Natural killer cell (primary cell): ENCODE measurements around the gene RAB8A. TPM values are rescaled to one million over a fixed set of nuclear protein-coding genes. Genes with fewer than 3 reads are reported as not detected.

Source experiments
- ATAC-seq, 3 donors: fragments of 150-1000 bp in 2 of 3; fragments of 200-7000 bp in 1 of 3; cut with Tn5 transposase; 1 replicate in 1 of 3; 2 replicates in 2 of 3; pipeline ENCODE4 v1.10.0; 2021; ENCODE audit warnings: mild to moderate bottlenecking in 2 of 3, moderate library complexity in 2 of 3
- DNase-seq, 2 donors: peaks; one replicate each; pipeline versions ENCODE4 v3.0.0 to v3.0.0-alpha.2; 2013 to 2021; ENCODE audit warnings: mixed read lengths in 1 of 2
- H3K27ac ChIP-seq: one replicate; pipeline ENCODE4 v1.5.1; 2013; ENCODE audit warnings: mild to moderate bottlenecking, low read length
- H3K27me3 ChIP-seq: one replicate; pipeline ENCODE4 v1.6.1; 2013; ENCODE audit warnings: low read length; ENCODE audit not compliant: control insufficient read depth, insufficient read depth
- H3K36me3 ChIP-seq: one replicate; pipeline ENCODE4 v1.6.1; 2013; ENCODE audit warnings: low read length; ENCODE audit not compliant: control insufficient read depth, insufficient read depth
- H3K4me1 ChIP-seq: one replicate; pipeline ENCODE4 v1.6.1; 2013; ENCODE audit warnings: low read length; ENCODE audit not compliant: control insufficient read depth, insufficient read depth
- H3K4me3 ChIP-seq: one replicate; pipeline ENCODE4 v1.5.1; 2013; ENCODE audit warnings: low read length
- H3K9me3 ChIP-seq: one replicate; pipeline ENCODE4 v1.6.1; 2013; ENCODE audit warnings: low read length; ENCODE audit not compliant: control insufficient read depth, insufficient read depth
- H3K27ac Mint-ChIP-seq, 2 donors: one replicate each; pipeline ENCODE4 v1.8.0; 2022; ENCODE audit warnings: mild to moderate bottlenecking in 2 of 2, mixed read lengths in 2 of 2, moderate library complexity in 1 of 2
- H3K27me3 Mint-ChIP-seq, 2 donors: one replicate each; pipeline ENCODE4 v1.8.0; 2022; ENCODE audit warnings: low read depth in 2 of 2, mixed read lengths in 2 of 2
- H3K36me3 Mint-ChIP-seq: one replicate; pipeline ENCODE4 v1.8.0; 2022; ENCODE audit warnings: mixed read lengths
- H3K4me1 Mint-ChIP-seq, 2 donors: one replicate each; pipeline ENCODE4 v1.8.0; 2022; ENCODE audit warnings: mixed read lengths in 2 of 2
- H3K4me3 Mint-ChIP-seq: one replicate; pipeline ENCODE4 v1.8.0; 2022; ENCODE audit warnings: mild to moderate bottlenecking, moderate library complexity, mixed read lengths
- H3K9me3 Mint-ChIP-seq, 2 donors: one replicate each; pipeline ENCODE4 v1.8.0; 2022; ENCODE audit warnings: mixed read lengths in 2 of 2
- WGBS: methylation state at CpG from one replicate; pipeline ENCODE4 v1.1.7; 2013; ENCODE audit warnings: missing lambda C conversion rate; ENCODE audit not compliant: insufficient coverage; 5-methylcytosine and 5-hydroxymethylcytosine counted together
- intact Hi-C: fragments of 100-400 bp; cut with micrococcal nuclease; formaldehyde crosslinking; loops from one replicate; pipeline ENCODE4 v1.14.2; 2022
- total RNA-seq, 4 donors: library from RNA; stranded (reverse); fragments of 120-200 nt in 1 of 4; gene quantifications; one replicate each; pipeline versions ENCODE4 v1.2.3 to v1.2.4, GENCODE V29; 2013 to 2022
- TF ChIP-seq, protein P1 (sequence below): fragments of 200-600 bp; IDR thresholded peaks from one replicate; pipeline ENCODE4 v1.8.0; 2022; ENCODE audit warnings: antibody characterized with exemption

The RAB8A gene
- total RNA-seq, 3 donors from 2014 or later (not counting 1 experiment from before 2014, with no cell fraction given): 137 to 161 (median 149) TPM

DNA sequence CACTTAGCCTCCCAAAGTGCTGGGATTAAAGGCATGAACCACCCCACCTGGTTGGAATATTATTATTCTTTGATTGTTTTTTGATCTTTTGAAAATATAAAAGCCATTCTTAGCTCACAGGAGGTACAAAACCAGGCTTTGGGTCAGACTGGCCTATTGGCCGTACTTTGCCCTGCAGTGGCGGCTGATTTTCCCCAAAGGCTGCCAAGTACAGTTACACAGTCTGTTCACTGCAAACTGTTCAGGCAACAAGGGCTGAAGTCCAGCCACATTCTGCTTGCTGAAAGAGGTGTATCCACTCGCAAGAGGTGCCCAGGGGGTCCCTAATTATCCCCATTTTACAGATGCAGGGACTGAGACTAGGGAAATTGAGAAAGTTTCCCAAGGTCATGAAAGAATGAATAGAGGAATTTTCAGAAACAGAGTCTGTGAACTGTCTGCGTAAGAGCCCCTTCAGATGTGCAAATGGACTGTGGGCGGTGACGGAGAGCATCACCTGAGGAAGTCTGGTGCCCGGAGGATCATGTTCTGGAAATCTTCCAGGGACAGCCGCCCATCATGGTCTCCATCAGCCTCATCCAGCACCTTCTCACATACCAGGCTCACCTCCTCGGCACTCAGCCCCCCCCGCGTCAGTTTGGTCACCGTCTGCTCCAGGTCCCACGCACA is 52.7 kb downstream of the RAB8A start:
- 94% methylated on average over 13 of the region's 13 CpGs for WGBS
- no peaks in the 10 kb centered on the region for H3K36me3 Mint-ChIP-seq
- Histone ChIP-seq H3K4me1 (peaks cover 32% of the 10 kb centered on the region), H3K27ac (no peak overlapping the region), H3K4me3 (no peak overlapping the region), H3K9me3 (peaks cover 10% of the 10 kb centered on the region), H3K27me3 (no peaks in the 10 kb centered on the region), H3K36me3 (no peaks in the 10 kb centered on the region)
- H3K27ac Mint-ChIP-seq: no peak overlapping the region
- no peak overlapping the region for H3K4me3 Mint-ChIP-seq
- intact Hi-C loops: no loop called here
- H3K9me3 Mint-ChIP-seq: no peaks in the 10 kb centered on the region
- TF ChIP-seq, protein P1, sequence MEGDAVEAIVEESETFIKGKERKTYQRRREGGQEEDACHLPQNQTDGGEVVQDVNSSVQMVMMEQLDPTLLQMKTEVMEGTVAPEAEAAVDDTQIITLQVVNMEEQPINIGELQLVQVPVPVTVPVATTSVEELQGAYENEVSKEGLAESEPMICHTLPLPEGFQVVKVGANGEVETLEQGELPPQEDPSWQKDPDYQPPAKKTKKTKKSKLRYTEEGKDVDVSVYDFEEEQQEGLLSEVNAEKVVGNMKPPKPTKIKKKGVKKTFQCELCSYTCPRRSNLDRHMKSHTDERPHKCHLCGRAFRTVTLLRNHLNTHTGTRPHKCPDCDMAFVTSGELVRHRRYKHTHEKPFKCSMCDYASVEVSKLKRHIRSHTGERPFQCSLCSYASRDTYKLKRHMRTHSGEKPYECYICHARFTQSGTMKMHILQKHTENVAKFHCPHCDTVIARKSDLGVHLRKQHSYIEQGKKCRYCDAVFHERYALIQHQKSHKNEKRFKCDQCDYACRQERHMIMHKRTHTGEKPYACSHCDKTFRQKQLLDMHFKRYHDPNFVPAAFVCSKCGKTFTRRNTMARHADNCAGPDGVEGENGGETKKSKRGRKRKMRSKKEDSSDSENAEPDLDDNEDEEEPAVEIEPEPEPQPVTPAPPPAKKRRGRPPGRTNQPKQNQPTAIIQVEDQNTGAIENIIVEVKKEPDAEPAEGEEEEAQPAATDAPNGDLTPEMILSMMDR: no peak
- H3K27me3 Mint-ChIP-seq: no peaks in the 10 kb centered on the region
- peaks cover 24 to 29% of the 10 kb centered on the region in 2 donors for H3K4me1 Mint-ChIP-seq
- ATAC-seq (no peak), DNase-seq (no peak)

DNA sequence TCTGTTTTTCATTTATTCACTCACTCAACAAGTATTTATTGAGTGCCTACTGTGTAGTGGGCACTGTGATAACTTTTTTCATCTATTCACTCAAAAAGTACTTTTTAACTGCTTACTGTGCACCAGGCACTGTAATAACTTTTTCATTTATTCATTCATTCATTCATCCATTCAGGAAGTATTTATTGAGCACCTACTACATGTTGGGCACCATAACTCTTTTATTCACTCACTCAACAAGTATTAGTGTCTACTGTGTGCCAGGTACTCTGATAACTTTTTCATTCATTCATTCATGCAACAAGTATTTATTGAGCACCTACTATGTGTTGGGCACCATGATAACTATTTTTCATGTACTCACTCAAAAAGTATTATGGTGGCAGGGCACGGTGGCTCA is 54.7 kb downstream of the RAB8A start:
- TF ChIP-seq, protein P1: no peak
- no peaks in the 10 kb centered on the region for H3K36me3 ChIP-seq
- peaks cover 10% of the 10 kb centered on the region for H3K9me3 ChIP-seq
- ATAC-seq (no peak), DNase-seq (no peak)
- Mint-ChIP-seq H3K27me3 (no peaks in the 10 kb centered on the region), H3K36me3 (no peaks in the 10 kb centered on the region), H3K9me3 (no peaks in the 10 kb centered on the region), H3K4me3 (no peak overlapping the region), H3K4me1 (peaks cover 19 to 32% of the 10 kb centered on the region in 2 donors), H3K27ac (no peak overlapping the region)
- 100% methylated on average over 1 of the region's 1 CpG for WGBS
- intact Hi-C loops: no loop called here
- no peak overlapping the region for H3K4me3 ChIP-seq
- peaks cover 27% of the 10 kb centered on the region for H3K4me1 ChIP-seq
- no peak overlapping the region for H3K27ac ChIP-seq
- H3K27me3 ChIP-seq: no peaks in the 10 kb centered on the region

DNA sequence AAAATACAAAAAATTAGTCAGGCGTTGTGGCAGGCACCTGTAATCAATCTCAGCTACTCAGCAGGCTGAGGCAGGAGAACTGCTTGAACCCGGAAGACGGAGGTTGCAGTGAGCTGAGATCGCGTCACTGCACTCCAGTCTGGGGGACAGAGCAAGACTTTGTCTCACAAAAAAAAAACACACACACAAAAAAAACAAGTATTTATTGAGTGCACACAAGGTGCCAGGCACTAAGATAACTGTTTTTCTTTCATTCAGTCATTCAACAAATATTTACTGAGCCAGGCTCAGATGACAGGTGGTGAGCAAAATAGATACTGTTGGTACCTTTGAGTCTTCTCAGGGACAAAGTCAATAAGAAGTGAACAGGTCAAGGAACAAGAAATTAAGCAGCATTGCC is 55.4 kb downstream of the RAB8A start:
- Histone ChIP-seq H3K4me1 (peaks cover 26% of the 10 kb centered on the region), H3K9me3 (peaks cover 10% of the 10 kb centered on the region), H3K36me3 (no peaks in the 10 kb centered on the region), H3K27ac (no peak overlapping the region), H3K4me3 (no peak overlapping the region), H3K27me3 (no peaks in the 10 kb centered on the region)
- DNase-seq (no peak), ATAC-seq (no peak)
- Mint-ChIP-seq H3K27me3 (no peaks in the 10 kb centered on the region), H3K36me3 (no peaks in the 10 kb centered on the region), H3K27ac (peak overlapping the region; percentile 89 to 94), H3K4me1 (peaks cover 25 to 32% of the 10 kb centered on the region in 2 donors), H3K9me3 (no peaks in the 10 kb centered on the region), H3K4me3 (no peak overlapping the region)
- intact Hi-C loops: no loop called here
- TF ChIP-seq, protein P1: no peak
- WGBS: 98% methylated on average over 5 of the region's 5 CpGs
